ENCODE data around the gene ANXA7. TPM values are rescaled to one million over a fixed set of nuclear protein-coding genes. Genes with fewer than 3 reads are reported as not detected.

The ANXA7 gene
- total and polyA plus RNA-seq, 8 donors, result 21.6 to 59.5 (median 45.4) TPM

GRCh38 chr10:73408978-73409521, 4.8 kb downstream of the ANXA7 start:
- intact Hi-C loops (cut with DNase I), result no loop called here
- H3K36me3 ChIP-seq, result no peaks in the 10 kb centered on the region
- FAIRE-seq, result no peak
- TF ChIP-seq CTCF (IDR thresholded peaks at IDR 0.05), result no peak
- no peak overlapping the region for H3K4me3 ChIP-seq
- no peak overlapping the region for H3K27ac ChIP-seq
- peaks cover 0 to 10% (median 6%) of the 10 kb centered on the region in 3 donors for H3K4me1 ChIP-seq
- H3K27me3 ChIP-seq, result no peaks in the 10 kb centered on the region
- no peak for DNase-seq
- no peaks in the 10 kb centered on the region for H3K9me3 ChIP-seq
- 49 to 61% methylated on average over 4 of the region's 4 CpGs for WGBS, 2 donors
- ATAC-seq, result no peak

- no peak for FAIRE-seq
- 90 to 94% methylated on average over 5 of the region's 5 CpGs for WGBS, 2 donors
- H3K27ac ChIP-seq, result no peak overlapping the region
- TF ChIP-seq CTCF (IDR thresholded peaks at IDR 0.05), result no peak
- no peaks in the 10 kb centered on the region for H3K27me3 ChIP-seq
- no peak overlapping the region for H3K4me3 ChIP-seq
- DNase-seq, result no peak
- H3K4me1 ChIP-seq, result peaks cover 0 to 10% (median 6%) of the 10 kb centered on the region in 3 donors
- intact Hi-C loops (cut with DNase I), result no loop called here
- H3K36me3 ChIP-seq, result no peaks in the 10 kb centered on the region
- no peak for ATAC-seq
- H3K9me3 ChIP-seq, result no peaks in the 10 kb centered on the region
These were observed 5.8 kb downstream of the ANXA7 start for GRCh38 chr10:73408061-73408460.

- intact Hi-C loops (cut with DNase I), result no loop called here
- no peak overlapping the region for H3K27ac ChIP-seq
- no peaks in the 10 kb centered on the region for H3K9me3 ChIP-seq
- H3K4me3 ChIP-seq, result no peak overlapping the region
- H3K27me3 ChIP-seq, result no peaks in the 10 kb centered on the region
- ATAC-seq, result peak in 1 of 4 donors; percentile 41
- DNase-seq, result no peak
- peaks cover 0 to 8% (median 6%) of the 10 kb centered on the region in 3 donors for H3K4me1 ChIP-seq
- FAIRE-seq, result no peak
- H3K36me3 ChIP-seq, result no peaks in the 10 kb centered on the region
- no peak for TF ChIP-seq CTCF (IDR thresholded peaks at IDR 0.05)
- WGBS, 2 donors, result 69 to 74% methylated on average over 1 of the region's 1 CpG
These were observed 6.4 kb downstream of the ANXA7 start for GRCh38 chr10:73407495-73407894.

- FAIRE-seq, result no peak
- Histone ChIP-seq H3K27ac (no peak overlapping the region), H3K27me3 (no peaks in the 10 kb centered on the region), H3K4me3 (no peak overlapping the region), H3K9me3 (no peaks in the 10 kb centered on the region), H3K36me3 (no peaks in the 10 kb centered on the region), H3K4me1 (peaks cover 0 to 4% (median under 1%) of the 10 kb centered on the region in 3 donors)
- no peak for TF ChIP-seq CTCF (IDR thresholded peaks at IDR 0.05)
- 73 to 77% methylated on average over 5 of the region's 5 CpGs for WGBS, 2 donors
- no peak for DNase-seq
- ATAC-seq, result no peak
- intact Hi-C loops (cut with DNase I), result no loop called here
These were observed 7.0 kb downstream of the ANXA7 start for GRCh38 chr10:73406846-73407245.

- Histone ChIP-seq H3K36me3 (no peaks in the 10 kb centered on the region), H3K4me1 (peaks cover 0 to 4% (median 0%) of the 10 kb centered on the region in 3 donors), H3K27ac (no peak overlapping the region), H3K27me3 (no peaks in the 10 kb centered on the region), H3K4me3 (no peak overlapping the region), H3K9me3 (no peaks in the 10 kb centered on the region)
- DNase-seq (no peak), ATAC-seq (no peak), FAIRE-seq (no peak)
- 91 to 96% methylated on average over 3 of the region's 3 CpGs for WGBS, 2 donors
- TF ChIP-seq CTCF (IDR thresholded peaks at IDR 0.05), result no peak
- intact Hi-C loops (cut with DNase I), result no loop called here
These were observed 8.3 kb downstream of the ANXA7 start for GRCh38 chr10:73405556-73405955.

Measured in pancreas (tissue), 10 donors.